Astrocyte of the cerebellum (primary cell): ENCODE data around the gene ALB.

Experiments used
- DNase-seq: peaks from one replicate; pipeline ENCODE4 v3.0.0-alpha.2; 2011; ENCODE audit warnings: low read depth
- H3K4me3 ChIP-seq: 2 replicates; pipeline ENCODE4 v1.5.1; 2011; ENCODE audit warnings: mild to moderate bottlenecking, low read depth, low read length, moderate library complexity
- in situ Hi-C: cut with HindIII; loops from 2 replicates; pipeline ENCODE4 v1.10.0; 2017; ENCODE audit warnings: low sequenced_read_pairs
- TF ChIP-seq, protein P1 (sequence below): IDR thresholded peaks from 2 replicates; pipeline ENCODE4 v1.5.1; 2012; ENCODE audit warnings: low read length, low read depth, moderate library complexity, mild to moderate bottlenecking; ENCODE audit errors: missing control alignments

The ALB gene

DNA sequence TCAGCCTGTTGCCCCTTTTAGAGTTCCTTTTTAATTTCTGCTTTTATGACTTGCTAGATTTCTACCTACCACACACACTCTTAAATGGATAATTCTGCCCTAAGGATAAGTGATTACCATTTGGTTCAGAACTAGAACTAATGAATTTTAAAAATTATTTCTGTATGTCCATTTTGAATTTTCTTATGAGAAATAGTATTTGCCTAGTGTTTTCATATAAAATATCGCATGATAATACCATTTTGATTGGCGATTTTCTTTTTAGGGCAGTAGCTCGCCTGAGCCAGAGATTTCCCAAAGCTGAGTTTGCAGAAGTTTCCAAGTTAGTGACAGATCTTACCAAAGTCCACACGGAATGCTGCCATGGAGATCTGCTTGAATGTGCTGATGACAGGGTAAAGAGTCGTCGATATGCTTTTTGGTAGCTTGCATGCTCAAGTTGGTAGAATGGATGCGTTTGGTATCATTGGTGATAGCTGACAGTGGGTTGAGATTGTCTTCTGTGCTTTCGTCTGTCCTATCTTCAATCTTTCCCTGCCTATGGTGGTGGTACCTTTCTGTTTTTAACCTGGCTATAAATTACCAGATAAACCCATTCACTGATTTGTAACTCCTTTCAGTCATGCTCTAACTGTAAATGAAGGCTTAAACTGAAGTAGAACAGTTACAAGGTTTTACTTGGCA lies 7.8 kb downstream of the ALB start:
- TF ChIP-seq, protein P1, sequence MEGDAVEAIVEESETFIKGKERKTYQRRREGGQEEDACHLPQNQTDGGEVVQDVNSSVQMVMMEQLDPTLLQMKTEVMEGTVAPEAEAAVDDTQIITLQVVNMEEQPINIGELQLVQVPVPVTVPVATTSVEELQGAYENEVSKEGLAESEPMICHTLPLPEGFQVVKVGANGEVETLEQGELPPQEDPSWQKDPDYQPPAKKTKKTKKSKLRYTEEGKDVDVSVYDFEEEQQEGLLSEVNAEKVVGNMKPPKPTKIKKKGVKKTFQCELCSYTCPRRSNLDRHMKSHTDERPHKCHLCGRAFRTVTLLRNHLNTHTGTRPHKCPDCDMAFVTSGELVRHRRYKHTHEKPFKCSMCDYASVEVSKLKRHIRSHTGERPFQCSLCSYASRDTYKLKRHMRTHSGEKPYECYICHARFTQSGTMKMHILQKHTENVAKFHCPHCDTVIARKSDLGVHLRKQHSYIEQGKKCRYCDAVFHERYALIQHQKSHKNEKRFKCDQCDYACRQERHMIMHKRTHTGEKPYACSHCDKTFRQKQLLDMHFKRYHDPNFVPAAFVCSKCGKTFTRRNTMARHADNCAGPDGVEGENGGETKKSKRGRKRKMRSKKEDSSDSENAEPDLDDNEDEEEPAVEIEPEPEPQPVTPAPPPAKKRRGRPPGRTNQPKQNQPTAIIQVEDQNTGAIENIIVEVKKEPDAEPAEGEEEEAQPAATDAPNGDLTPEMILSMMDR: no peak
- in situ Hi-C loops: no loop called here
- DNase-seq: no peak
- H3K4me3 ChIP-seq: no peak overlapping the region

DNA sequence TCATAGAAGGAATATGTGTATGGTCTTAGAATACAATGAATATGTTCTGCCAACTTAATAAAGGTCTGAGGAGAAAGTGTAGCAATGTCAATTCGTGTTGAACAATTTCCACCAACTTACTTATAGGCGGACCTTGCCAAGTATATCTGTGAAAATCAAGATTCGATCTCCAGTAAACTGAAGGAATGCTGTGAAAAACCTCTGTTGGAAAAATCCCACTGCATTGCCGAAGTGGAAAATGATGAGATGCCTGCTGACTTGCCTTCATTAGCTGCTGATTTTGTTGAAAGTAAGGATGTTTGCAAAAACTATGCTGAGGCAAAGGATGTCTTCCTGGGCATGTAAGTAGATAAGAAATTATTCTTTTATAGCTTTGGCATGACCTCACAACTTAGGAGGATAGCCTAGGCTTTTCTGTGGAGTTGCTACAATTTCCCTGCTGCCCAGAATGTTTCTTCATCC lies 9.2 kb downstream of the ALB start:
- TF ChIP-seq, protein P1: no peak
- no peak for DNase-seq
- in situ Hi-C loops: no loop called here
- no peak overlapping the region for H3K4me3 ChIP-seq

DNA sequence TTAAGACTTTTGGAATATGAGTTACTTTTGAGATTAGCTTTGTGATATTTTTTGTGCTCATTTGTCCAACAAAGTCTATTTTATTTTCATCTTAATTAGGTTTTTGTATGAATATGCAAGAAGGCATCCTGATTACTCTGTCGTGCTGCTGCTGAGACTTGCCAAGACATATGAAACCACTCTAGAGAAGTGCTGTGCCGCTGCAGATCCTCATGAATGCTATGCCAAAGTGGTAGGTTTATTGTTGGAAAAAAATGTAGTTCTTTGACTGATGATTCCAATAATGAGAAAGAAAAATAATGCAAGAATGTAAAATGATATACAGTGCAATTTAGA lies 10.8 kb downstream of the ALB start:
- DNase-seq: no peak
- in situ Hi-C loops: no loop called here
- H3K4me3 ChIP-seq: no peak overlapping the region
- TF ChIP-seq, protein P1: no peak

DNA sequence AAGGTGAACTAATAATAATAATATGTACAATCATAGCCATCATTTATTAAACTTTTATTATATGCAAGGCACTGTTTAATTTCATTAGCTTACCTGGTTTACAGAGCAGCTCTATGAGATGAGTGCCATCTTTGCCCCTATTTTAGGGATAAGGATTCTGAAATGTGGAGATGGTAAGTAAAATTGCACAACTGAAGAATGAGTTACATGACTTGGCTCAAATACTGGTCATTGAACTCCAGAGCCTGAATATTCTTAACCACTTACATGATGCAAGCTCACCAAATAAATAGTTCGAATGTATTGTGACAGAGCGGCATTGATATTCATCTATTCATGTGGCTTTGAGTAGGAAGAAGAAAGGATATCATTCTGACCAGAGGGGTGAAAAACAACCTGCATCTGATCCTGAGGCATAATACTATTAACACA lies 11.7 kb downstream of the ALB start:
- TF ChIP-seq, protein P1: no peak
- in situ Hi-C loops: no loop called here
- no peak for DNase-seq
- H3K4me3 ChIP-seq: no peak overlapping the region

DNA sequence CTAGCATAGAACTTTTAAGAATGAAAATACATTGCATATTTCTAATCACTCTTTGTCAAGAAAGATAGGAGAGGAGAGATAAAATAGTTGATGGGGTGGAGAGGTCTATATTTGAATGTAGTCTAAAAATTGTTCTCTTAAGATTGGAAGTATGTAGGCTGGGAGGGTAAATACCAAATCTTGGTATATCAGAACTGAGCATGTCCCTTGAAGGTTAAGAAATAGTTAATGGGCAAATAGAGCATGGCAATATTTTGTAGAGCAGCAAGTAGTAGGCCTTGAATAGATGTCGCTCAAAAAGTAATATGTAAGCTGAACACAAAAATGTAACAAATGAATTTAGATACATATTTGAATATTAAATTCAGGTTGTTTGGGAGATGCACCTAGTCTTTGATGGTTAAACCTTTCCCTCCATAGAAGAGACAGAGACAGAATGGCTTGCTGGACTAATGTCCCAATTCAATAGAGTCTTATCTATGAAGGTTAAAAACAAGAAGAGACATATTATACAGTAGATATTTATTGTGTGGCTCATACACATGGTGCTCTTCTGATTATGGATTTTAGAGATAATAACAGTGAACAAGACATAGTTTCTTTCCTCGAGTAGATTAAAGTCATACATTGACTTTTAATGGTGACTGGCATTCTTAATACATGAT lies 12.5 kb downstream of the ALB start:
- TF ChIP-seq, protein P1: no peak
- no peak overlapping the region for H3K4me3 ChIP-seq
- DNase-seq: no peak
- in situ Hi-C loops: no loop called here

DNA sequence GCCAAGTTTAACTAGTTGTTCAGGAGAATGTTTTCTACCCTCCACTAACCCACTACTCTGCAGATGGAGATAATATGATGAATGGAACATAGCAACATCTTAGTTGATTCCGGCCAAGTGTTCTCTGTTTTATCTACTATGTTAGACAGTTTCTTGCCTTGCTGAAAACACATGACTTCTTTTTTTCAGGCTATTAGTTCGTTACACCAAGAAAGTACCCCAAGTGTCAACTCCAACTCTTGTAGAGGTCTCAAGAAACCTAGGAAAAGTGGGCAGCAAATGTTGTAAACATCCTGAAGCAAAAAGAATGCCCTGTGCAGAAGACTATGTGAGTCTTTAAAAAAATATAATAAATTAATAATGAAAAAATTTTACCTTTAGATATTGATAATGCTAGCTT lies 13.3 kb downstream of the ALB start:
- DNase-seq: no peak
- TF ChIP-seq, protein P1: no peak
- in situ Hi-C loops: no loop called here
- H3K4me3 ChIP-seq: no peak overlapping the region
